ENCODE results near the gene LTBP1. TPM values are rescaled to one million over a fixed set of nuclear protein-coding genes. Genes with fewer than 3 reads are reported as not detected.

The LTBP1 gene
- total and polyA plus RNA-seq, 4 donors = 5.8 to 57.6 (median 10.2) TPM

DNA sequence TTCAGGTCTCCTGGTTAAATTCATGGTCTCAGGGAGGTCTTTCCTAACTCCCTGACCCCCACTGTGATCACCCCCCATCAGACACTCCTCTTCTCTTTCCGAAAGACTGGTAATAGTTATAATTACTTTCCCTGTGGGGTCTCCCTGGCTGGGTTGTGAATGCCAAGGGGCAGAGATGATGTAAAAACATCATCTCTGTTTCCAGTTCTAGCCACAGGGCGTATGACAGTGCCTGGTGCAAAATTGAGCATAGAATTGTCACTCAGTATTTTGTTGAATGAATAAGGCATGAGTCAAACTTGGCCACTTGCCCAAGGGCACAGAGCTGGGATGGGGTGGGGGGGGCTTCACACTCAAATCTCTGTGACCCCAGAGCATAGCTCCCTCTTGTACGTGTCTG lies 65.2 kb downstream of the LTBP1 start:
- TF ChIP-seq, protein P1, sequence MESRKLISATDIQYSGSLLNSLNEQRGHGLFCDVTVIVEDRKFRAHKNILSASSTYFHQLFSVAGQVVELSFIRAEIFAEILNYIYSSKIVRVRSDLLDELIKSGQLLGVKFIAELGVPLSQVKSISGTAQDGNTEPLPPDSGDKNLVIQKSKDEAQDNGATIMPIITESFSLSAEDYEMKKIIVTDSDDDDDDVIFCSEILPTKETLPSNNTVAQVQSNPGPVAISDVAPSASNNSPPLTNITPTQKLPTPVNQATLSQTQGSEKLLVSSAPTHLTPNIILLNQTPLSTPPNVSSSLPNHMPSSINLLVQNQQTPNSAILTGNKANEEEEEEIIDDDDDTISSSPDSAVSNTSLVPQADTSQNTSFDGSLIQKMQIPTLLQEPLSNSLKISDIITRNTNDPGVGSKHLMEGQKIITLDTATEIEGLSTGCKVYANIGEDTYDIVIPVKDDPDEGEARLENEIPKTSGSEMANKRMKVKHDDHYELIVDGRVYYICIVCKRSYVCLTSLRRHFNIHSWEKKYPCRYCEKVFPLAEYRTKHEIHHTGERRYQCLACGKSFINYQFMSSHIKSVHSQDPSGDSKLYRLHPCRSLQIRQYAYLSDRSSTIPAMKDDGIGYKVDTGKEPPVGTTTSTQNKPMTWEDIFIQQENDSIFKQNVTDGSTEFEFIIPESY (IDR thresholded peaks at IDR 0.05) = no peak
- TF ChIP-seq HNF4G (IDR thresholded peaks at IDR 0.05) = no peak
- TF ChIP-seq RAD21 (IDR thresholded peaks at IDR 0.05) = no peak
- no peak for TF ChIP-seq RXRA (IDR thresholded peaks at IDR 0.05)
- no peak for TF ChIP-seq YY1 (IDR thresholded peaks at IDR 0.05)
- TF ChIP-seq ATF3 (IDR thresholded peaks at IDR 0.05) = no peak
- TF ChIP-seq FOXA2 (IDR thresholded peaks at IDR 0.05) = no peak
- TF ChIP-seq JUND (IDR thresholded peaks at IDR 0.05) = no peak
- Histone ChIP-seq H3K4me1 (ENCODE audit: control insufficient read depth in 4 of 4, insufficient read depth in 4 of 4, low read length in 3 of 4) (peaks cover 5 to 28% (median 23%) of the 10 kb centered on the region in 4 donors), H3K4me3 (ENCODE audit: low read depth in 1 of 3, low read length in 3 of 3) (no peak overlapping the region), H3K27me3 (ENCODE audit: control insufficient read depth in 4 of 4, insufficient read depth in 4 of 4, low read length in 3 of 4) (no peaks in the 10 kb centered on the region), H3K9ac (ENCODE audit: low read depth in 1 of 2, low read length in 2 of 2) (no peak overlapping the region), H3K27ac (ENCODE audit: low read depth in 1 of 2, low read length in 2 of 2) (no peak overlapping the region), H3K9me3 (ENCODE audit: control insufficient read depth in 4 of 4, low read length in 3 of 4) (no peaks in the 10 kb centered on the region), H3K36me3 (ENCODE audit: control insufficient read depth in 4 of 4, insufficient read depth in 3 of 4, low read depth in 1 of 4, low read length in 3 of 4) (no peaks in the 10 kb centered on the region)
- peak; percentile 26 for DNase-seq (ENCODE audit: low spot score)
- WGBS = 94% methylated on average over 3 of the region's 3 CpGs

GRCh38 chr2:33013684-33014110 lies 66.9 kb downstream of the LTBP1 start:
- 86% methylated on average over 3 of the region's 3 CpGs for WGBS
- H3K27ac ChIP-seq (ENCODE audit: low read depth in 1 of 2, low read length in 2 of 2) = no peak overlapping the region
- H3K9ac ChIP-seq (ENCODE audit: low read depth in 1 of 2, low read length in 2 of 2) = no peak overlapping the region
- no peaks in the 10 kb centered on the region for H3K27me3 ChIP-seq (ENCODE audit: control insufficient read depth in 4 of 4, insufficient read depth in 4 of 4, low read length in 3 of 4)
- H3K4me3 ChIP-seq (ENCODE audit: low read depth in 1 of 3, low read length in 3 of 3) = no peak overlapping the region
- H3K4me1 ChIP-seq (ENCODE audit: control insufficient read depth in 4 of 4, insufficient read depth in 4 of 4, low read length in 3 of 4) = peaks cover 5 to 29% (median 21%) of the 10 kb centered on the region in 4 donors
- no peaks in the 10 kb centered on the region for H3K36me3 ChIP-seq (ENCODE audit: control insufficient read depth in 4 of 4, insufficient read depth in 3 of 4, low read depth in 1 of 4, low read length in 3 of 4)
- no peak for TF ChIP-seq NR2F2 (IDR thresholded peaks at IDR 0.05)
- TF ChIP-seq, protein P2, sequence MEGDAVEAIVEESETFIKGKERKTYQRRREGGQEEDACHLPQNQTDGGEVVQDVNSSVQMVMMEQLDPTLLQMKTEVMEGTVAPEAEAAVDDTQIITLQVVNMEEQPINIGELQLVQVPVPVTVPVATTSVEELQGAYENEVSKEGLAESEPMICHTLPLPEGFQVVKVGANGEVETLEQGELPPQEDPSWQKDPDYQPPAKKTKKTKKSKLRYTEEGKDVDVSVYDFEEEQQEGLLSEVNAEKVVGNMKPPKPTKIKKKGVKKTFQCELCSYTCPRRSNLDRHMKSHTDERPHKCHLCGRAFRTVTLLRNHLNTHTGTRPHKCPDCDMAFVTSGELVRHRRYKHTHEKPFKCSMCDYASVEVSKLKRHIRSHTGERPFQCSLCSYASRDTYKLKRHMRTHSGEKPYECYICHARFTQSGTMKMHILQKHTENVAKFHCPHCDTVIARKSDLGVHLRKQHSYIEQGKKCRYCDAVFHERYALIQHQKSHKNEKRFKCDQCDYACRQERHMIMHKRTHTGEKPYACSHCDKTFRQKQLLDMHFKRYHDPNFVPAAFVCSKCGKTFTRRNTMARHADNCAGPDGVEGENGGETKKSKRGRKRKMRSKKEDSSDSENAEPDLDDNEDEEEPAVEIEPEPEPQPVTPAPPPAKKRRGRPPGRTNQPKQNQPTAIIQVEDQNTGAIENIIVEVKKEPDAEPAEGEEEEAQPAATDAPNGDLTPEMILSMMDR (IDR thresholded peaks at IDR 0.05; ENCODE audit: low read depth, low read length, missing input control) = no peak
- TF ChIP-seq EGR1 (IDR thresholded peaks at IDR 0.05; ENCODE audit: low read depth in 2 of 2) = no peak
- peak; percentile 9 for DNase-seq (ENCODE audit: low spot score)
- no peaks in the 10 kb centered on the region for H3K9me3 ChIP-seq (ENCODE audit: control insufficient read depth in 4 of 4, low read length in 3 of 4)

- no peak overlapping the region for H3K9ac ChIP-seq (ENCODE audit: low read depth in 1 of 2, low read length in 2 of 2)
- H3K4me3 ChIP-seq (ENCODE audit: low read depth in 1 of 3, low read length in 3 of 3) = no peak overlapping the region
- DNase-seq (ENCODE audit: low spot score) = peak; percentile 21
- peaks cover 5 to 31% (median 21%) of the 10 kb centered on the region in 4 donors for H3K4me1 ChIP-seq (ENCODE audit: control insufficient read depth in 4 of 4, insufficient read depth in 4 of 4, low read length in 3 of 4)
- 41% methylated on average over 2 of the region's 2 CpGs for WGBS
- TF ChIP-seq, protein P3, sequence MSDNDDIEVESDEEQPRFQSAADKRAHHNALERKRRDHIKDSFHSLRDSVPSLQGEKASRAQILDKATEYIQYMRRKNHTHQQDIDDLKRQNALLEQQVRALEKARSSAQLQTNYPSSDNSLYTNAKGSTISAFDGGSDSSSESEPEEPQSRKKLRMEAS (IDR thresholded peaks at IDR 0.05) = no peak
- TF ChIP-seq RAD21 (IDR thresholded peaks at IDR 0.05) (no peak), HNF4A (conservative IDR thresholded peaks at IDR 0.05) (peak in 1 of 2 donors; percentile 34), REST (IDR thresholded peaks at IDR 0.05) (no peak), HNF4G (IDR thresholded peaks at IDR 0.05) (no peak), YY1 (IDR thresholded peaks at IDR 0.05) (no peak), FOXA2 (IDR thresholded peaks at IDR 0.05) (no peak), RXRA (IDR thresholded peaks at IDR 0.05) (peak in 1 of 2 donors; percentile 28), NR2F2 (IDR thresholded peaks at IDR 0.05) (no peak)
- no peaks in the 10 kb centered on the region for H3K27me3 ChIP-seq (ENCODE audit: control insufficient read depth in 4 of 4, insufficient read depth in 4 of 4, low read length in 3 of 4)
- no peaks in the 10 kb centered on the region for H3K36me3 ChIP-seq (ENCODE audit: control insufficient read depth in 4 of 4, insufficient read depth in 3 of 4, low read depth in 1 of 4, low read length in 3 of 4)
- peak overlapping the region in 1 of 2 donors; percentile 72 for H3K27ac ChIP-seq (ENCODE audit: low read depth in 1 of 2, low read length in 2 of 2)
- H3K9me3 ChIP-seq (ENCODE audit: control insufficient read depth in 4 of 4, low read length in 3 of 4) = no peaks in the 10 kb centered on the region
These were observed 67.5 kb downstream of the LTBP1 start for GRCh38 chr2:33014268-33014667.

All from liver (tissue), 9 donors.